Measurements from ENCODE around the gene KCNQ1OT1.

Gene KCNQ1OT1

GRCh38 chr11:2561696-2562581 lies 137.9 kb downstream of the KCNQ1OT1 start:
- Histone ChIP-seq H4K20me1 (ENCODE audit: insufficient read depth, low read length) (no peaks in the 10 kb centered on the region), H3K4me2 (ENCODE audit: low read length) (no peak overlapping the region), H3K4me3 (ENCODE audit: low read length) (no peak overlapping the region), H3K27ac (ENCODE audit: low read length) (no peak overlapping the region), H3K36me3 (replicated peaks; ENCODE audit: low read depth, low read length) (no peaks in the 10 kb centered on the region), H3K4me1 (ENCODE audit: low read length) (no peaks in the 10 kb centered on the region), H3K79me2 (ENCODE audit: low read length) (no peaks in the 10 kb centered on the region), H3K9me3 (ENCODE audit: insufficient read depth, low read length) (no peaks in the 10 kb centered on the region), H2AFZ (ENCODE audit: low read depth, low read length) (no peak overlapping the region), H3K9ac (ENCODE audit: low read length) (no peak overlapping the region), H3K27me3 (ENCODE audit: low read depth, low read length) (no peaks in the 10 kb centered on the region)
- TF ChIP-seq CTCF (IDR thresholded peaks at IDR 0.05; ENCODE audit: low read depth, low read length) (no peak), EZH2phosphoT487 (IDR thresholded peaks at IDR 0.05; ENCODE audit: low read depth) (no peak)

- H3K79me2 ChIP-seq (ENCODE audit: low read length): no peaks in the 10 kb centered on the region
- H3K9ac ChIP-seq (ENCODE audit: low read length): no peak overlapping the region
Measured at GRCh38 chr11:2559527-2560311, 140.1 kb downstream of the KCNQ1OT1 start.

GRCh38 chr11:2558861-2559526 lies 140.8 kb downstream of the KCNQ1OT1 start:
- Histone ChIP-seq H3K27me3 (ENCODE audit: low read depth, low read length) (no peaks in the 10 kb centered on the region), H3K4me2 (ENCODE audit: low read length) (no peak overlapping the region), H3K79me2 (ENCODE audit: low read length) (no peaks in the 10 kb centered on the region), H3K4me3 (ENCODE audit: low read length) (no peak overlapping the region), H3K4me1 (ENCODE audit: low read length) (no peaks in the 10 kb centered on the region), H2AFZ (ENCODE audit: low read depth, low read length) (no peak overlapping the region), H3K27ac (ENCODE audit: low read length) (no peak overlapping the region), H3K9ac (ENCODE audit: low read length) (no peak overlapping the region), H4K20me1 (ENCODE audit: insufficient read depth, low read length) (no peaks in the 10 kb centered on the region), H3K36me3 (replicated peaks; ENCODE audit: low read depth, low read length) (no peaks in the 10 kb centered on the region), H3K9me3 (ENCODE audit: insufficient read depth, low read length) (no peaks in the 10 kb centered on the region)
- no peak for TF ChIP-seq CTCF (IDR thresholded peaks at IDR 0.05; ENCODE audit: low read depth, low read length)
- TF ChIP-seq EZH2phosphoT487 (IDR thresholded peaks at IDR 0.05; ENCODE audit: low read depth): no peak

More at GRCh38 chr11:2559527-2560311, 140.1 kb downstream of the KCNQ1OT1 start:
- no peaks in the 10 kb centered on the region for H3K4me1 ChIP-seq (ENCODE audit: low read length)
- H3K4me2 ChIP-seq (ENCODE audit: low read length): no peak overlapping the region
- H3K36me3 ChIP-seq (replicated peaks; ENCODE audit: low read depth, low read length): no peaks in the 10 kb centered on the region
- no peaks in the 10 kb centered on the region for H4K20me1 ChIP-seq (ENCODE audit: insufficient read depth, low read length)
- no peak overlapping the region for H3K27ac ChIP-seq (ENCODE audit: low read length)
- H3K4me3 ChIP-seq (ENCODE audit: low read length): no peak overlapping the region
- no peaks in the 10 kb centered on the region for H3K27me3 ChIP-seq (ENCODE audit: low read depth, low read length)
- H2AFZ ChIP-seq (ENCODE audit: low read depth, low read length): no peak overlapping the region
- H3K9me3 ChIP-seq (ENCODE audit: insufficient read depth, low read length): no peaks in the 10 kb centered on the region
- no peak for TF ChIP-seq EZH2phosphoT487 (IDR thresholded peaks at IDR 0.05; ENCODE audit: low read depth)
- TF ChIP-seq CTCF (IDR thresholded peaks at IDR 0.05; ENCODE audit: low read depth, low read length): no peak

- Histone ChIP-seq H3K9ac (ENCODE audit: low read length) (no peak overlapping the region), H3K27me3 (ENCODE audit: low read depth, low read length) (no peaks in the 10 kb centered on the region), H3K4me3 (ENCODE audit: low read length) (no peak overlapping the region)
Measured at GRCh38 chr11:2558397-2558796, 141.4 kb downstream of the KCNQ1OT1 start.

More at GRCh38 chr11:2558397-2558796, 141.4 kb downstream of the KCNQ1OT1 start:
- TF ChIP-seq CTCF (IDR thresholded peaks at IDR 0.05; ENCODE audit: low read depth, low read length): no peak
- Histone ChIP-seq H3K79me2 (ENCODE audit: low read length) (no peaks in the 10 kb centered on the region), H3K4me2 (ENCODE audit: low read length) (no peak overlapping the region), H4K20me1 (ENCODE audit: insufficient read depth, low read length) (no peaks in the 10 kb centered on the region), H3K9me3 (ENCODE audit: insufficient read depth, low read length) (no peaks in the 10 kb centered on the region), H3K4me1 (ENCODE audit: low read length) (no peaks in the 10 kb centered on the region), H3K27ac (ENCODE audit: low read length) (no peak overlapping the region), H2AFZ (ENCODE audit: low read depth, low read length) (no peak overlapping the region), H3K36me3 (replicated peaks; ENCODE audit: low read depth, low read length) (no peaks in the 10 kb centered on the region)

All from OCI-LY3 (cell line).